Endothelial cell of umbilical vein (primary cell): ENCODE data around the gene ELK3. TPM values are rescaled to one million over a fixed set of nuclear protein-coding genes. Genes with fewer than 3 reads are reported as not detected.

Experiments
- BruUV-seq: library from RNA; stranded (reverse); fragments of 400-500 nt; replicated peaks from 2 replicates; lab custom pipeline; 2021; lab: Mats Ljungman, UMichigan
- CTCF ChIA-PET: fragments of 300-600, 350-600 bp; sonication (Branson Sonifier 250); formaldehyde crosslinking; loops from one replicate; lab custom pipeline; 2021; ENCODE audit warnings: antibody characterized with exemption, inconsistent platforms; lab: Charles Lee
- POLR2A ChIA-PET: fragments of 300-600, 350-600 bp; sonication (Branson Sonifier 250); formaldehyde crosslinking; loops from one replicate; lab custom pipeline; 2021; ENCODE audit warnings: antibody characterized with exemption, inconsistent platforms; lab: Charles Lee
- DNase-seq: peaks from one replicate; pipeline ENCODE4 v3.0.0-alpha.2; 2011; ENCODE audit warnings: low read depth, low spot score
- FAIRE-seq: peaks from 2 replicates; lab custom pipeline; 2011; peaks lifted over from hg19 to GRCh38; lab: Jason Lieb, UNC
- H2AFZ ChIP-seq: 2 replicates; pipeline ENCODE4 v1.6.0; 2012; ENCODE audit warnings: low read depth, low read length, control low read depth, inconsistent platforms
- H3K27ac ChIP-seq: 2 replicates; pipeline ENCODE4 v1.5.1; 2011; ENCODE audit warnings: low read depth, mild to moderate bottlenecking, control low read depth, low read length, moderate library complexity; ENCODE audit not compliant: insufficient read depth
- H3K27me3 ChIP-seq, 2 experiments: 2 replicates each; pipeline versions ENCODE4 v1.6.0 to v1.6.1; 2011; ENCODE audit warnings: low read length in 2 of 2, mixed read lengths in 1 of 2; ENCODE audit not compliant: control insufficient read depth in 2 of 2, insufficient read depth in 2 of 2
- H3K36me3 ChIP-seq, 2 experiments: 2 replicates in 1 of 2; 3 replicates in 1 of 2; pipeline ENCODE4 v1.5.1; 2011; ENCODE audit warnings: low read length in 2 of 2, mild to moderate bottlenecking in 1 of 2, moderate library complexity in 1 of 2; ENCODE audit not compliant: control insufficient read depth in 2 of 2, insufficient read depth in 2 of 2; ENCODE audit errors: extremely low read depth in 1 of 2
- H3K4me1 ChIP-seq: 3 replicates; pipeline ENCODE4 v1.5.1; 2011; ENCODE audit warnings: mild to moderate bottlenecking, low read length; ENCODE audit not compliant: control insufficient read depth, insufficient read depth; ENCODE audit errors: extremely low read depth
- H3K4me2 ChIP-seq: 2 replicates; pipeline ENCODE4 v1.6.1; 2011; ENCODE audit warnings: low read length, control low read depth, mixed read lengths; ENCODE audit not compliant: insufficient read depth
- H3K4me3 ChIP-seq, 3 experiments: fragments of 200-600 bp in 1 of 3; sonication (generic), shearing (Covaris generic) in 1 of 3; replicated peaks in 1 of 3; 2 replicates each; pipeline ENCODE4 v1.5.1; 2011 to 2016; ENCODE audit warnings: control low read depth in 3 of 3, low read length in 3 of 3, mild to moderate bottlenecking in 2 of 3, inconsistent platforms in 1 of 3, low read depth in 1 of 3, moderate library complexity in 1 of 3; ENCODE audit not compliant: insufficient read depth in 1 of 3
- H3K79me2 ChIP-seq: 2 replicates; pipeline ENCODE4 v1.6.0; 2012; ENCODE audit warnings: low read length, inconsistent platforms; ENCODE audit not compliant: control insufficient read depth, insufficient read depth
- H3K9ac ChIP-seq: replicated peaks from 2 replicates; pipeline ENCODE3; 2011; ENCODE audit warnings: low read length, control low read depth; ENCODE audit not compliant: insufficient read depth; ENCODE audit errors: extremely low read depth
- H3K9me1 ChIP-seq: replicated peaks from 3 replicates; pipeline ENCODE4 v1.6.0; 2011; ENCODE audit warnings: mild to moderate bottlenecking, low read length; ENCODE audit not compliant: control insufficient read depth, insufficient read depth; ENCODE audit errors: extremely low read depth
- H3K9me3 ChIP-seq: replicated peaks from 2 replicates; pipeline ENCODE4 v1.5.1; 2012; ENCODE audit warnings: low read length, inconsistent platforms; ENCODE audit not compliant: control insufficient read depth, insufficient read depth
- H4K20me1 ChIP-seq: replicated peaks from 2 replicates; pipeline ENCODE3; 2011; ENCODE audit warnings: mild to moderate bottlenecking, low read length; ENCODE audit not compliant: control insufficient read depth, insufficient read depth; ENCODE audit errors: extremely low read depth
- CTCF ChIP-seq, 2 donors: IDR thresholded peaks; 1 replicate in 1 of 2; 2 replicates in 1 of 2; pipeline ENCODE4 v1.5.1; 2011; ENCODE audit warnings: low read length in 2 of 2, mild to moderate bottlenecking in 2 of 2, moderate library complexity in 2 of 2, control low read depth in 1 of 2, inconsistent platforms in 1 of 2, low read depth in 1 of 2; ENCODE audit not compliant: insufficient read depth in 1 of 2; ENCODE audit errors: extremely low read depth in 1 of 2
- EZH2 ChIP-seq: IDR thresholded peaks from 2 replicates; pipeline ENCODE4 v1.6.1; 2012; ENCODE audit warnings: borderline replicate concordance, low read depth, mild to moderate bottlenecking, moderate library complexity, low read length, inconsistent platforms; ENCODE audit not compliant: severe bottlenecking
- GATA2 ChIP-seq: IDR thresholded peaks from 2 replicates; pipeline ENCODE4 v1.7.0; 2011; ENCODE audit warnings: low read depth, mild to moderate bottlenecking, moderate library complexity, mixed read lengths, low read length; ENCODE audit not compliant: insufficient read length, insufficient read depth
- POLR2AphosphoS5 ChIP-seq: IDR thresholded peaks from 2 replicates; pipeline ENCODE4 v1.6.1; 2012; ENCODE audit warnings: low read depth, mild to moderate bottlenecking, control low read depth, low read length, moderate library complexity; ENCODE audit not compliant: insufficient read depth
- dilution Hi-C: fragments of 300-500 bp; cut with MboI; formaldehyde crosslinking; loops from one replicate; pipeline ENCODE4 v1.15.0; 2019; ENCODE audit warnings: low sequenced_read_pairs; ENCODE audit not compliant: extremely low pct_ligation_motif_present
- intact Hi-C: fragments of 100-400 bp; cut with micrococcal nuclease; formaldehyde crosslinking; loops from one replicate; pipeline ENCODE4 v1.10.0; 2022
- polyA plus RNA-seq, 4 experiments: library from polyadenylated mRNA; depleted of rRNA in 3 of 4; stranded (reverse) in 3 of 4; unstranded in 1 of 4; fragments of >200 nt; gene quantifications; 2 replicates each; pipeline versions ENCODE4 v1.2.1 to v1.2.3, GENCODE V29; 2011 to 2012; ENCODE audit warnings: missing spikeins in 1 of 4
- total RNA-seq: library from RNA; stranded (reverse); gene quantifications from 2 replicates; pipeline ENCODE4 v1.2.3, GENCODE V29; 2021

The ELK3 gene
- total and polyA plus RNA-seq, 2 donors (not counting 3 experiments of a cell fraction or from before 2014, with no cell fraction given) = 64.8 to 132 TPM

GRCh38 chr12:96235484-96235826, 41.3 kb downstream of the ELK3 start:
- H4K20me1 ChIP-seq = peaks cover 18% of the 10 kb centered on the region
- peaks cover 74% of the 10 kb centered on the region for H3K4me1 ChIP-seq
- TF ChIP-seq EZH2 = no peak
- no peak for TF ChIP-seq CTCF (IDR thresholded peaks at IDR 0.05; ENCODE audit: extremely low read depth in 1 of 2, insufficient read depth in 1 of 2, low read depth in 1 of 2, low read length in 2 of 2)
- CTCF ChIA-PET = no interaction called here
- no peak for DNase-seq
- POLR2A ChIA-PET = no interaction called here
- intact Hi-C loops (no loop called here), dilution Hi-C loops (no loop called here)
- H3K9me3 ChIP-seq = no peaks in the 10 kb centered on the region
- no peak overlapping the region for H3K4me2 ChIP-seq
- peak overlapping the region; percentile 4 for H3K27ac ChIP-seq
- H3K9me1 ChIP-seq = no peaks in the 10 kb centered on the region
- H3K36me3 ChIP-seq = peaks cover 18 to 48% of the 10 kb centered on the region in 2 experiments
- FAIRE-seq = no peak
- H3K4me3 ChIP-seq = no peak overlapping the region
- no peaks in the 10 kb centered on the region for H3K27me3 ChIP-seq
- H3K79me2 ChIP-seq = peaks cover 98% of the 10 kb centered on the region
- H2AFZ ChIP-seq = no peak overlapping the region
- no TSS peak for BruUV-seq
- H3K9ac ChIP-seq = no peak overlapping the region

GRCh38 chr12:96236221-96236822, 42.1 kb downstream of the ELK3 start:
- DNase-seq (no peak), FAIRE-seq (no peak)
- H2AFZ ChIP-seq = no peak overlapping the region
- peaks cover 82% of the 10 kb centered on the region for H3K4me1 ChIP-seq
- H3K9ac ChIP-seq = peak overlapping the region; percentile 33
- peak overlapping the region; percentile 86 for H3K27ac ChIP-seq
- BruUV-seq = no TSS peak
- no peaks in the 10 kb centered on the region for H3K9me1 ChIP-seq
- peaks cover 98% of the 10 kb centered on the region for H3K79me2 ChIP-seq
- CTCF ChIA-PET = interaction anchor here (1.3 to 1.8 kb wide), 2 partner anchors 19 to 21 kb away, joined by 7 to 8 read pairs; no protein-coding TSS in a partner anchor
- POLR2A ChIA-PET = no interaction called here
- H3K9me3 ChIP-seq = no peaks in the 10 kb centered on the region
- H3K4me3 ChIP-seq = no peak overlapping the region
- intact Hi-C loops = loop anchor here (2.0 kb wide), 2 partner anchors 18 to 174 kb away; no protein-coding TSS in a partner anchor
- no peaks in the 10 kb centered on the region for H3K27me3 ChIP-seq
- no peak overlapping the region for H3K4me2 ChIP-seq
- dilution Hi-C loops = no loop called here
- peaks cover 20 to 48% of the 10 kb centered on the region in 2 experiments for H3K36me3 ChIP-seq
- peaks cover 21% of the 10 kb centered on the region for H4K20me1 ChIP-seq
- no peak for TF ChIP-seq GATA2
- TF ChIP-seq POLR2AphosphoS5 = peak; percentile 25
